GM23338 (cell line): ENCODE data around the gene LGALS7.

Experiments
- CTCF ChIP-seq, 2 experiments: fragments of 200-600 bp in 1 of 2; sonication (generic) in 1 of 2; conservative IDR thresholded peaks; 2 replicates each; pipeline versions ENCODE4 v1.5.1 to v1.6.1; 2016 to 2017; ENCODE audit warnings: antibody characterized with exemption in 2 of 2, low read depth in 2 of 2, mild to moderate bottlenecking in 2 of 2, moderate library complexity in 1 of 2
- EZH2 ChIP-seq: fragments of 200-600 bp; sonication (generic); IDR thresholded peaks from one replicate; pipeline ENCODE4 v1.8.0; 2017; ENCODE audit warnings: antibody characterized with exemption, mild to moderate bottlenecking, low read depth; ENCODE audit not compliant: unreplicated experiment
- NANOG ChIP-seq: IDR thresholded peaks from 2 replicates; pipeline ENCODE4 v1.6.1; 2016; ENCODE audit warnings: antibody characterized with exemption, borderline replicate concordance
- POLR2AphosphoS5 ChIP-seq: IDR thresholded peaks from 2 replicates; pipeline ENCODE4 v1.6.1; 2016; ENCODE audit warnings: antibody characterized with exemption, low read depth
- TF ChIP-seq, protein P1 (sequence below): IDR thresholded peaks from one replicate; pipeline ENCODE4 v1.6.1; 2018; ENCODE audit warnings: antibody characterized with exemption; ENCODE audit not compliant: unreplicated experiment
- TF ChIP-seq, protein P2 (sequence below): fragments of 250-450 bp; sonication (Bioruptor Pico); IDR thresholded peaks from 2 replicates; pipeline ENCODE4 v1.5.0; 2020; ENCODE audit warnings: mild to moderate bottlenecking, moderate library complexity

- TF ChIP-seq CTCF (conservative IDR thresholded peaks at IDR 0.05; ENCODE audit: low read depth in 2 of 2) (no peak), NANOG (no peak), EZH2 (no peak), POLR2AphosphoS5 (no peak)
- TF ChIP-seq, protein P1, sequence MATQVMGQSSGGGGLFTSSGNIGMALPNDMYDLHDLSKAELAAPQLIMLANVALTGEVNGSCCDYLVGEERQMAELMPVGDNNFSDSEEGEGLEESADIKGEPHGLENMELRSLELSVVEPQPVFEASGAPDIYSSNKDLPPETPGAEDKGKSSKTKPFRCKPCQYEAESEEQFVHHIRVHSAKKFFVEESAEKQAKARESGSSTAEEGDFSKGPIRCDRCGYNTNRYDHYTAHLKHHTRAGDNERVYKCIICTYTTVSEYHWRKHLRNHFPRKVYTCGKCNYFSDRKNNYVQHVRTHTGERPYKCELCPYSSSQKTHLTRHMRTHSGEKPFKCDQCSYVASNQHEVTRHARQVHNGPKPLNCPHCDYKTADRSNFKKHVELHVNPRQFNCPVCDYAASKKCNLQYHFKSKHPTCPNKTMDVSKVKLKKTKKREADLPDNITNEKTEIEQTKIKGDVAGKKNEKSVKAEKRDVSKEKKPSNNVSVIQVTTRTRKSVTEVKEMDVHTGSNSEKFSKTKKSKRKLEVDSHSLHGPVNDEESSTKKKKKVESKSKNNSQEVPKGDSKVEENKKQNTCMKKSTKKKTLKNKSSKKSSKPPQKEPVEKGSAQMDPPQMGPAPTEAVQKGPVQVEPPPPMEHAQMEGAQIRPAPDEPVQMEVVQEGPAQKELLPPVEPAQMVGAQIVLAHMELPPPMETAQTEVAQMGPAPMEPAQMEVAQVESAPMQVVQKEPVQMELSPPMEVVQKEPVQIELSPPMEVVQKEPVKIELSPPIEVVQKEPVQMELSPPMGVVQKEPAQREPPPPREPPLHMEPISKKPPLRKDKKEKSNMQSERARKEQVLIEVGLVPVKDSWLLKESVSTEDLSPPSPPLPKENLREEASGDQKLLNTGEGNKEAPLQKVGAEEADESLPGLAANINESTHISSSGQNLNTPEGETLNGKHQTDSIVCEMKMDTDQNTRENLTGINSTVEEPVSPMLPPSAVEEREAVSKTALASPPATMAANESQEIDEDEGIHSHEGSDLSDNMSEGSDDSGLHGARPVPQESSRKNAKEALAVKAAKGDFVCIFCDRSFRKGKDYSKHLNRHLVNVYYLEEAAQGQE, result no peak
- TF ChIP-seq, protein P2, sequence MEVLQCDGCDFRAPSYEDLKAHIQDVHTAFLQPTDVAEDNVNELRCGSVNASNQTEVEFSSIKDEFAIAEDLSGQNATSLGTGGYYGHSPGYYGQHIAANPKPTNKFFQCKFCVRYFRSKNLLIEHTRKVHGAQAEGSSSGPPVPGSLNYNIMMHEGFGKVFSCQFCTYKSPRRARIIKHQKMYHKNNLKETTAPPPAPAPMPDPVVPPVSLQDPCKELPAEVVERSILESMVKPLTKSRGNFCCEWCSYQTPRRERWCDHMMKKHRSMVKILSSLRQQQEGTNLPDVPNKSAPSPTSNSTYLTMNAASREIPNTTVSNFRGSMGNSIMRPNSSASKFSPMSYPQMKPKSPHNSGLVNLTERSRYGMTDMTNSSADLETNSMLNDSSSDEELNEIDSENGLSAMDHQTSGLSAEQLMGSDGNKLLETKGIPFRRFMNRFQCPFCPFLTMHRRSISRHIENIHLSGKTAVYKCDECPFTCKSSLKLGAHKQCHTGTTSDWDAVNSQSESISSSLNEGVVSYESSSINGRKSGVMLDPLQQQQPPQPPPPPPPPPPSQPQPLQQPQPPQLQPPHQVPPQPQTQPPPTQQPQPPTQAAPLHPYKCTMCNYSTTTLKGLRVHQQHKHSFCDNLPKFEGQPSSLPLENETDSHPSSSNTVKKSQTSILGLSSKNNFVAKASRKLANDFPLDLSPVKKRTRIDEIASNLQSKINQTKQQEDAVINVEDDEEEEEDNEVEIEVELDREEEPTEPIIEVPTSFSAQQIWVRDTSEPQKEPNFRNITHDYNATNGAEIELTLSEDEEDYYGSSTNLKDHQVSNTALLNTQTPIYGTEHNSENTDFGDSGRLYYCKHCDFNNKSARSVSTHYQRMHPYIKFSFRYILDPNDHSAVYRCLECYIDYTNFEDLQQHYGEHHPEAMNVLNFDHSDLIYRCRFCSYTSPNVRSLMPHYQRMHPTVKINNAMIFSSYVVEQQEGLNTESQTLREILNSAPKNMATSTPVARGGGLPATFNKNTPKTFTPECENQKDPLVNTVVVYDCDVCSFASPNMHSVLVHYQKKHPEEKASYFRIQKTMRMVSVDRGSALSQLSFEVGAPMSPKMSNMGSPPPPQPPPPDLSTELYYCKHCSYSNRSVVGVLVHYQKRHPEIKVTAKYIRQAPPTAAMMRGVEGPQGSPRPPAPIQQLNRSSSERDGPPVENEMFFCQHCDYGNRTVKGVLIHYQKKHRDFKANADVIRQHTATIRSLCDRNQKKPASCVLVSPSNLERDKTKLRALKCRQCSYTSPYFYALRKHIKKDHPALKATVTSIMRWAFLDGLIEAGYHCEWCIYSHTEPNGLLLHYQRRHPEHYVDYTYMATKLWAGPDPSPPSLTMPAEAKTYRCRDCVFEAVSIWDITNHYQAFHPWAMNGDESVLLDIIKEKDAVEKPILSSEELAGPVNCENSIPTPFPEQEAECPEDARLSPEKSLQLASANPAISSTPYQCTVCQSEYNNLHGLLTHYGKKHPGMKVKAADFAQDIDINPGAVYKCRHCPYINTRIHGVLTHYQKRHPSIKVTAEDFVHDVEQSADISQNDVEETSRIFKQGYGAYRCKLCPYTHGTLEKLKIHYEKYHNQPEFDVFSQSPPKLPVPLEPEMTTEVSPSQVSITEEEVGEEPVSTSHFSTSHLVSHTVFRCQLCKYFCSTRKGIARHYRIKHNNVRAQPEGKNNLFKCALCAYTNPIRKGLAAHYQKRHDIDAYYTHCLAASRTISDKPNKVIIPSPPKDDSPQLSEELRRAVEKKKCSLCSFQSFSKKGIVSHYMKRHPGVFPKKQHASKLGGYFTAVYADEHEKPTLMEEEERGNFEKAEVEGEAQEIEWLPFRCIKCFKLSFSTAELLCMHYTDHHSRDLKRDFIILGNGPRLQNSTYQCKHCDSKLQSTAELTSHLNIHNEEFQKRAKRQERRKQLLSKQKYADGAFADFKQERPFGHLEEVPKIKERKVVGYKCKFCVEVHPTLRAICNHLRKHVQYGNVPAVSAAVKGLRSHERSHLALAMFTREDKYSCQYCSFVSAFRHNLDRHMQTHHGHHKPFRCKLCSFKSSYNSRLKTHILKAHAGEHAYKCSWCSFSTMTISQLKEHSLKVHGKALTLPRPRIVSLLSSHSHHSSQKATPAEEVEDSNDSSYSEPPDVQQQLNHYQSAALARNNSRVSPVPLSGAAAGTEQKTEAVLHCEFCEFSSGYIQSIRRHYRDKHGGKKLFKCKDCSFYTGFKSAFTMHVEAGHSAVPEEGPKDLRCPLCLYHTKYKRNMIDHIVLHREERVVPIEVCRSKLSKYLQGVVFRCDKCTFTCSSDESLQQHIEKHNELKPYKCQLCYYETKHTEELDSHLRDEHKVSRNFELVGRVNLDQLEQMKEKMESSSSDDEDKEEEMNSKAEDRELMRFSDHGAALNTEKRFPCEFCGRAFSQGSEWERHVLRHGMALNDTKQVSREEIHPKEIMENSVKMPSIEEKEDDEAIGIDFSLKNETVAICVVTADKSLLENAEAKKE, result no peak
These were observed at the start of gene LGALS7 for GRCh38 chr19:38773469-38774177.
